GM15510 (cell line): ENCODE measurements around the gene TNFSF4.

Source experiments
- POLR2A ChIP-seq: IDR thresholded peaks from 3 replicates; pipeline ENCODE4 v1.6.1; 2011; ENCODE audit warnings: borderline replicate concordance; ENCODE audit not compliant: insufficient read length; ENCODE audit errors: extremely low read depth

The TNFSF4 gene

DNA sequence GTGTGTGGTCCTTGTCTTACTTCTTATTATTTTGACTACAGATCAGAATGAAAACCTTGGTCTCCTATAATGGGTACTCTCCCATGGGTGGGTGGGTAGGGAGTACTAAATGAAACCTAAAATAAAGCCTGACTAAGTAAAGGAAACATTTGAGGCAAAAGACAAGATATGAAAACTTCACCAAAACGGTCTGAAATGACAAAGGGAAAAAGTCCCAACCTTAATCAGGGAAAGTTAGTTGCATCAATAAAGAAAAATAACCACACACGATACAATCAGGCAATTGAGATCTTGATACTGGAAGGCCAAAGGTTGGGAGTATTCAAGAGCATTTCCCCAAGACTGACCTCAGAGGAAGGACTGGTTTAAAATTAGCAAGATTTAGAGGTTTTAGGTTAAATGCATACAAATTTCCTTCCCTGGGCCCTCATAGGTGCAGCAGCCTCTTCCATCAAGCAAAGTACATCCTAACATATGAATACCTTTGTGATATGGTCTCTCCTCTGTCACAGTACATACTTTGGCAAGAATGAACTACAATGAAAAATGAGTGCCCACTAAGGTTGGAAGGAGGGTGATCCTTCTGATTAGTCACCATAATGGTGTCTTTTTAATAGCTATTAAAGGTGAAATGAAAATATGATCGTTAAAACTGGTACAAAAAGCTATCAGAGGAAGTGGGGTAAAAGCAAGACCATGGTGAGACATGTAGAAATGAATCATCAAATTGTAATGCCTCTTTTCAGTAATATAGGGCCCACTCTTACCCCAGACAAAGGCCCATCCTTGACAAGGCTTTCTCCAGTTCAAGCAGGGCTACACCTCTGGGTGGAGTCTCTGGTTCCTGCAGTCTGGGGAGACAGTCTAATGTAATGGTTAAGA, 15.3 kb upstream of the TNFSF4 start:
- TF ChIP-seq POLR2A, result no peak

DNA sequence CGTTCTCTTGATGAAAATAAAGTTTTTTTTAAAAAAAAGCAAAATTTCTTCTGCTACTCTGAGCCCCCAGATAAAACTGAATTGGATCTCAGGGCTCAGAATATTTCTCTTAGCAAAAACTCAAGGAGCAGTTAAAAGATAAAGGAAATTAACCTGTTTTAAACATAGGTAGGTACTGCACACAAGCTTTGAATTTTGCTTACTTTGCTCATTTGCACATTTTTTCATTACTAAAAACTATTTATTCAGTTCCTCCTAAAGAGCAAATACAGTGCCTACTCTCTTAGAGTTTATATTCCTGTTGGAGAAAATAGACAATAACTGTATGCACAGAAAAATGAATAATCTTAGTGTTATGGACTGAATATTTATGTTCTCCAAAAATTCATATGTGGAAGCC, 13.0 kb upstream of the TNFSF4 start:
- no peak for TF ChIP-seq POLR2A

DNA sequence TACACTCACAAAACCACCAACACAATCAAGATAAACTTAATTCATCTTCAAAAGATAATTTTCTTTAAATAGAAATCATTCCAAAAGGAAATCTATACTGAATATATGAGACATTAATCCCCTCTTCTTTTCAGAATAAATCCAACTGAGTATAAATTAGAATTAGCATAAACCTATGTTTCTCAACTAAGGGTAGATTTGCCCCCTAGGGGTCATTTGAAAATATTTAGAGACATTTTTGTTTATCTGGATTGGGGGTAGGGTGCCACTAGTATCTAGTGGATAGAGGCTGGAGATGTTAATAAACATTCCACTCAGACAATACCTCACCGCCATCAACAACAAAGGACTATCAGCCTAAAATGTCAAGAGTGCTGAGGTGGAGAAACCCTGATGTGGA, 6.5 kb upstream of the TNFSF4 start:
- no peak for TF ChIP-seq POLR2A

DNA sequence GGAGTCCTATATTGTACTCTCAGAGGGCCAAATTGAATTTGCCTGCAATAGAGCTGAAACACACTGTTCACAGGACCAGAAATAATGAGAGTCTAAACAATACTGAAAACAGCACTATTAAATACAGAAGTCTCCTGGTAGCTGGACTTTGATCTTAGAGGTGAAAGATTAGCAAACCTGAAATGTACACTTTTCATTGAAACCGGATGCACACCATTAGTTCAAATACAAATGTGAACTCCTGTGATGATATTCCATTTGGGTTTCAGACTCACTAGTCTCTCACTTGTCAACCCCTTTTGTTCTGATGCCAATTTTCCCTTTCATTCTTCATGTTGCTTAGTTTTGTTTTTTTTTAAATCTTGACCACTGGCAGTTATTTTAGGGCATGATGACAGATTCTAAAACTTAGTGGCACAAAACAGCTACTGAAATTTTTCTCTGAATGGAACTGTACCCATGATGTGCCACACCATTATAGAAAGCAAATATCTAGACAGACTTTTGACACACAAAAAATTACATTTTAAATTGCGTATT, 5.9 kb upstream of the TNFSF4 start:
- no peak for TF ChIP-seq POLR2A

DNA sequence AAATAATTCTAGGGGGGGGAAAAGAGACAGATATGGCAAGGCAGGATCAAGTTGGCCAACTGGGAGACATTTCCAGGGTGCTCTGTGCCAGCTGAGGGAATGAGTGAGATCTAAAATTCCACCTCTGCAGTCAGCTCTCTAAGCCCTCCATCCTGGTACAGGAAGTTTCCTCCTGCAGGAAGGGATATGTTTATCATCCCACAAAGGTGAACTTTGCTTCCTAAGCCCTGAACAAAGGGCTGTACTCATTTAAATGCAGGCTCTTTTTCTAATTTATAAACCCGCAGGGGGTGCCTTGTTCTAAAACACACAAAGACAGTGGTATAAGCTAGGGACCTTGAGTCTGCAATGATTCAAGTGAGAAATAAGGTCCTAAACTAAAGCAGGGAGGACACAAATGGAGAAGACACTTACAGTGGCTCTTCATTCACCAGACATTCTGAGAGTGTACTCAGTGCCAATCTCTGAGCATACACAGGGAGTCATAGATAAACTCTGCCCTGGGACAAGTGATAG, 3.6 kb upstream of the TNFSF4 start:
- TF ChIP-seq POLR2A, result no peak

DNA sequence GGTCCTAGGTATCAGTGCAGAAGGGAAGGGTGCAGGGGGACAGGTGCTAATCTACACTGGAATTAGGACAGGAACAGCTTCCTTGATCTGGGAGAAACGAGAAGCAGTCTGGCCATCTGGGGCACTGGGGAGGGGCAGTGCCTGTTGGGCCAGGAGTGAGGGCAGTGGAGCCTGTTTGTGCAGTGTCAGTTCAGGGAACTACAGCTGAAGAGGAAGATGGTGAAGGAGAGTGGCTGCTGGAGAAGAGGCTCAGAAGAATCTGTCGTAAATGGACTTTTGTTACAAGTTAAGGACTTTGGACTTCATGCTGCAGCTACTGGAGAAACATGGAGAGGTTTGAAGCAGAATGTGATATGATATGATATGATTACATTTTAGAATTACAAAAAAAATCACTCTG, 3.2 kb upstream of the TNFSF4 start:
- no peak for TF ChIP-seq POLR2A

DNA sequence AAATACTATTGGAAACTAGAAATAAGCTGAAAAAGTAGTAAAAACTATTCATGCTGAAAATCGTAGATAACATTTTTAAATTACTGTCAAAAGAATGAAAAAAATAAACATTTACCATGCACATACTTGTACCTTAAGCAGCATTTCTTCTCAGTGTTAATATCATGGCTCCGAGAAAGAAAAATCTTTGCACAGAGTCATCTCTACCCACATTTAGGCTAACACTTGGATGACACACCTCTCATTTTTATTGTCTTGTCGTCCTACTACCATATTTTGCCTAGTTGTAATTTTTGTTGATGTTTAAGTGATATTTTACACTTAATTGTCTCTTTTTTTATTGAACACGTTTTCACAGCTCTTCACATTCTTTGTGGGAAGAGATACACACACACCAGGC, 1.7 kb upstream of the TNFSF4 start:
- TF ChIP-seq POLR2A, result no peak

DNA sequence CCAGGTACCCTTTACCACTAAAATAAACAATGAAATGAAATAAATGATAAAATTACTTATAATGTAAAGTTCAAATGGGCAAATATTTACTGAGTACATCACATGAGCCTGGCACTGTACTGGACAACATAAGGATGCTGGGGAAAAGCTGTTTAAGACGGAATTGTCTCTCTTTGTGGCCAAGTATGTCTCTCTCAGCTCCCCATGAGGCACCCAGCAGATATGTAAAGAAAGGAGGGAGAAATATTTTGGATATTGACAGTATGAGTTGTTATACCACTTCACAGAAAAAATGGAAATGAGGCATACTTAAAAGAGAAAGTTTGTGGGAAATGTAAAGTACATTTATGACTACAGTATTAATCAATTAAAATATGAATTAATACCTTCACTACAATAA, 1.0 kb upstream of the TNFSF4 start:
- TF ChIP-seq POLR2A, result no peak

DNA sequence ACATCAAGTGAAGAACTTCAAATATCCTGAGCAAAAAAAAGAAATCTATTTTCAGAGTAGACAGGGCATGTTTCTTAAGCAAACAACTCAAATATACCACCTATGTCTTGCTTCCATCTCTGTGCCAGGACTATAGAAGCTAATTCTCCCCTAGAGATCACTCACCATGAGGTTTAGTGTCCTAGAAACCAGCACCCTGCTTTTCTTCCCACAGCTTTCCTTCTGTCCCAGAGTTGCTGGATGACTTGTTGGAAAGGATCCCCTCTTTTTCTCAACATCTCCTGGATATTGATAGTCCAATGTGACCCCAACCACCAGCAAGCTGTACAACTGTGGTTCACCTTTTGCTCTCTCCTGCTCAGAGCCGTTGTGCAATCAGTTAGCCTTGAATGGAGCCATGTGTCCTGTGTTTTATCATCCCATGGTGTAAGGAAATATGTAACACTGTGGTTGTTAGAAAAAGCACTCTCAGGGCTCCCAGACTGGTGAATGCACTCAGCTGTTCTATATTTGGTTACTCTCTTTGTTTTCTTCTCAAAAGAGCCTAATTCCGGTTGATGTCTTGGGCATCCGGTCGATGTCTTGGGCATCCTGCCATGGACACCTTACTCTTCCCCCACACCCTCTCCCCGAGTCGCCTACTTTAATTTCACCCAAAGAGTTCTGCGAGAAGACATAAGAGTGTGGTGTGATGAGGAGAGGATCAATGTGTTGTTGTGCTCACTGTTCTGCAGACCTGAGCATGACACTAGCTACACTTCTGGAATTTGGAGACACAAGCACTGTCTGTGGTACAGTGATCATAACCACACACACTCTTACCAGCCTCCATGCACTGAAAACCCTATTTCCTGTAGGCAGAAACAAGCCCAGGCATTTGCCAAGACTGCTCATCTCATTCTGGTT, 1.7 kb downstream of the TNFSF4 start:
- no peak for TF ChIP-seq POLR2A

DNA sequence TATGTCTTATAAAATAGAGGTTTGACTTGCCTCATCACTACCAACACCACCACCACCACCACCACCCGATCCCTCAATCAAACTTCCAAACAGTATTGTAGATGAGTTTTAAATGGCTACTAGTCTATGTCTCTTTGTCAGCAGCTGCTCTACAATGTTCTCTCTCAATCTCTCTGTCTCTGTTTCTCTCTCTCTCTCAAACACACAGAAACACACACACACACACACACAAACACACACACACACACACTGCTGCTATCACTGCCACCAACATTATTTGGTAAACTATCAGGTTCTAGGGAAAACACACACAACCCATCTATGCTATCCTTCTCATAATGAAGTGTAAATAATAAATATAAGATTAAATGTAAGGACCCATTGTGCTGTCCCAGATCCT, 2.4 kb downstream of the TNFSF4 start:
- no peak for TF ChIP-seq POLR2A

DNA sequence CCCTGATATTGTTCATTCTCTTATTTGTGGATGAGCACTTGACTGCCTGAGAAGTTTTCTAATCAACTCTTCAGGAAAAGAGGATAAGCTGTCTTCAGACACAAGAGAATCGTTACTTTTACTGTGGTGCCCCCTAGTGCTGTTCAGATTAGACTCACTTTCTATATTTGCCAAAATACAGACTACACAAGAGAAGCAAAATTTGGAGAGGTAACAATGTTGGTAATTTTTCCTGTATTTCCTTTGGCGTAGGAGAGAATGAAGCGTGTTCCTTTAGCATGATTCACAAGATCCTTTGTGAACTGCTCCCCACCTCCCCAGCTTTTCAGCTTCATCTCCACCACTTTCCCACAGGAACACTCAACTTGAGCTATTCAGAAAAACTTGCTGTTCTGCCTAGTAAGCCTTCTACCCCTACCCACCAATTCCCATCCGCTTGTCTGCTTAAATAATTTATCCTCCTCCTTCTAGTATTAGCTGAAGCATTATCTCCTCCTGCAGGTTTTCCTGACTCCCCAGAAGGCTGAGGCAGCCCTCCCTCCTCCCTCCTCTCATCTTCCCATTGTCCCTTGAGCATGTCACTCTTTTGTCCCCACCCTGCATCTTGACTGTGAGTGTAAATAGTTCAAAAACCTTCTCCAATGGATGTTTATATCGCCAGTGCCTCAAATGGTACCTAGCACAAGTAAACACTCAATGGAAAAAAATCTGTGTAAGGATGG, 4.5 kb downstream of the TNFSF4 start:
- TF ChIP-seq POLR2A, result no peak

DNA sequence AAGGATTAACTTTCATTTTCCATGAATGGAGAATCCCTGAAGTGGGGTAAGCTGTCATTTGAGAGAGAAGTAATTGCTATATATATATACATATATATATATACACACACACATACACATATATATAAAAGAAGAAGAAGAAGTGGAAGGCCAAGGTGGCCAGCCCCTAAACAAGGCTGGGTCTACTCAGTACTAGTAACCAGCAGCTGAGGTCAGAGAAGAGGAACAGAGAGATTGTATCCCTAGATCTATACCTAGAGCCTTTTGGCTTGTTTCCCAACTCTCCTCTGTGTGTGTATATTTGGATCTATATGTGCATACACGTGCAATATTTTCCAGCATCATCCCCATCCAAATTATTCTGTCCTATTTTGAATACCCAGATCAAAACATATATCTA, 5.2 kb downstream of the TNFSF4 start:
- TF ChIP-seq POLR2A, result no peak

DNA sequence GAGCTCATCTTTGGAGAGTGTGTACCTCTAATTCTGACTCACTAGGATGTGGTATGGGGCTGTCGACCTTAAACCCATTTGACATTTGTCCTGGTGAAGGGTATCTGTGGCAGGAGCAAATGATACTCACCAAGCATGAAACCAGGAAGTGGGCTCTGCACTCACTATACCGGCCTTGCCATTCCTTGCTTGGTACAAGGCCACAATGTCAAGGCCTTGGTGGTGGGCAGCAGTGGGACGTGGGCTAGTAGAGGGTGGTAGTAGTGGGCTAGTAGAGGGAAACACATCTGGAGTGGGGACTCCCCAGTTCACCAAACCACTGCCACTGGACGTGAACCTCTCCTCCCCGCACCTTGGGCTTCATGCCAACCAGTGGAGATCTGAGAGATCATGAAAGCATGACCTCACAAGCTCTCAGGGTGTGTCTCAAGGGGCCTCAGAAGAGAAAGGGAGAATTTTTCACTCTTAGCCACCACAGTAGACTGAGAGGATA, 11.5 kb downstream of the TNFSF4 start:
- no peak for TF ChIP-seq POLR2A

DNA sequence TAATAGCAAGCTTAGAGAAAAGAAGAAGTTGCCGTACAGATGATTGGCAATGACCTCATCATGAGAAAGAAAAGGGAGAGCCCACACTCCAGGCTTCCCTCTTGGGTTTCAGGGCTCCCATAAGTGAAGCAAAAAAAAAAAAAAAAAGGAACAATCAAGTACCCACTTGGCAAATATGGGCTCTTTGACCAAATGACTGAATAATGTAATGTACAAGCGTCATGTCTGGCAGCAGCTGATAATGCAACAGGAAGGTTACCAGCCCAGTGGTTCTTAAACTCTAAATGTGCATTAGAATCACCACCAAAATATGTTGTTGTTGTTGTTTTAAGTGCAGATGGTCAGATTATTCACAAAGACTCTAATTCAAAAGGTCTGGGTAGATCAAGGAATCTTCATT, 13.5 kb downstream of the TNFSF4 start:
- no peak for TF ChIP-seq POLR2A
